Activated CD4-positive, CD25-positive, alpha-beta regulatory T cell treated with anti-CD3 and anti-CD28 coated beads, Interleukin-2, amount 50 U/mL, for 72 hours (primary cell): ENCODE results near the gene MED17.

Experiments used
- DNase-seq: peaks from one replicate; pipeline ENCODE4 v3.0.0; 2021

MED17 gene

GRCh38 chr11:93817426-93818348 lies 33.6 kb downstream of the MED17 start:
- DNase-seq: no peak

- DNase-seq: no peak
Measured at GRCh38 chr11:93819966-93820695, 36.0 kb downstream of the MED17 start.

GRCh38 chr11:93820847-93821246 lies 36.8 kb downstream of the MED17 start:
- no peak for DNase-seq

- no peak for DNase-seq
Measured at GRCh38 chr11:93821617-93822016, 37.5 kb downstream of the MED17 start.

- DNase-seq: no peak
Measured at GRCh38 chr11:93822359-93822758, 38.3 kb downstream of the MED17 start.

GRCh38 chr11:93823210-93823609 lies 39.1 kb downstream of the MED17 start:
- no peak for DNase-seq

- DNase-seq: no peak
Measured at GRCh38 chr11:93827363-93827762, 43.3 kb downstream of the MED17 start.

- DNase-seq: no peak
Measured at GRCh38 chr11:93829598-93829997, 45.5 kb downstream of the MED17 start.

- DNase-seq: no peak
Measured at GRCh38 chr11:93831343-93832127, 47.5 kb downstream of the MED17 start.

GRCh38 chr11:93832780-93833179 lies 48.7 kb downstream of the MED17 start:
- DNase-seq: no peak

- no peak for DNase-seq
Measured at GRCh38 chr11:93838967-93839366, 54.9 kb downstream of the MED17 start.

GRCh38 chr11:93840180-93840579 lies 56.1 kb downstream of the MED17 start:
- DNase-seq: no peak

- no peak for DNase-seq
Measured at GRCh38 chr11:93840981-93841380, 56.9 kb downstream of the MED17 start.

- DNase-seq: no peak
Measured at GRCh38 chr11:93841446-93841845, 57.4 kb downstream of the MED17 start.

- no peak for DNase-seq
Measured at GRCh38 chr11:93842034-93842433, 58.0 kb downstream of the MED17 start.

GRCh38 chr11:93842461-93842860 lies 58.4 kb downstream of the MED17 start:
- DNase-seq: no peak

- DNase-seq: no peak
Measured at GRCh38 chr11:93843906-93844305, 59.8 kb downstream of the MED17 start.

- no peak for DNase-seq
Measured at GRCh38 chr11:93844568-93844967, 60.5 kb downstream of the MED17 start.

- DNase-seq: no peak
Measured at GRCh38 chr11:93845181-93846092, 61.4 kb downstream of the MED17 start.

- no peak for DNase-seq
Measured at GRCh38 chr11:93846411-93846810, 62.3 kb downstream of the MED17 start.

GRCh38 chr11:93849201-93849600 lies 65.1 kb downstream of the MED17 start:
- DNase-seq: no peak
